Measurements from ENCODE around the gene LRRC36.
"Not testable (repeated sequence)": the region's sequence is repeated elsewhere in the genome, so short reads cannot be mapped to it uniquely, and the experiment has no call there.

Gene LRRC36

DNA sequence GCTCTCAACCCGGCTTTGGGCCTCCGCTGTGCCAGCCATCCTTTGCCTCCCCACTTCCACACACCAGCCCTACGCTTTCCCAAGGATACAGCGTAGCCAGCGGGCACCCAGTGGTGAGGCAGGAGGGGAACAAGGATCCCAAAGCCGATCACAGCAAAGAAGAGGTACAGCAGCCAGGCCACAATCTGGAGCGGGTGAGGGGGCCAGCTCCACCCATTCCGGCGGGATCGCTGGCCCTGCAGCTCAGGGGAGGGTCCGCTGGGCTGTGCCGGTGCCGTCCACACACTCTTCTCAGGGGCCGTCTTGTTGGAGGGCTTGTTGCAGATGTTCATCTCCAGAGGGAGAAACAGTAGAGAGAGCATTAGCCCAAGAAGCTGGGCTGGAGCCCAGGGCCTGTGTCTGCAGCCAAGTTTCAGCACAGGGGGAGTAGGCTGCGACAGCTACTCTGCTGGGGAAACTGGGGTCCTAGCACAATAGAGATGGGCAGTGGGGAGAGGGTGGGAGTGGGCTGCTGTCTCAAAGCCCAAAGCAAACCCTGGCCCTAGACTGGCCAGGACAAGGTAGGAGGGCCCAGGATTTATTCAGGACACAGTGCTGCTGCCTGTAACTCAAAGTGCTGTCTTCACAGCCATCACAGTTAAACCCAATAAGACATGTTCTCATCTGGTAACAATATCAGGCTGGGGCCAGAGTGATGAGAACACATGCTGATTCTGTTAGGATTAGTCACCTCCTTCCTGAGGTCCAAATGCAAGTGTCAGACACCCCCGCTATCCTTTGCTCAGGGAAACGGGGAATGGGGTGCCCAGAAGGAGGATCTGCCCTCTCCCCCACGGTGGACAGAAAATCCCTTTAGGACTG is 79.7 kb downstream of the LRRC36 start:
- no peak for DNase-seq

GRCh38 chr16:67407176-67407787 is 80.7 kb downstream of the LRRC36 start:
- no peak for DNase-seq

DNA sequence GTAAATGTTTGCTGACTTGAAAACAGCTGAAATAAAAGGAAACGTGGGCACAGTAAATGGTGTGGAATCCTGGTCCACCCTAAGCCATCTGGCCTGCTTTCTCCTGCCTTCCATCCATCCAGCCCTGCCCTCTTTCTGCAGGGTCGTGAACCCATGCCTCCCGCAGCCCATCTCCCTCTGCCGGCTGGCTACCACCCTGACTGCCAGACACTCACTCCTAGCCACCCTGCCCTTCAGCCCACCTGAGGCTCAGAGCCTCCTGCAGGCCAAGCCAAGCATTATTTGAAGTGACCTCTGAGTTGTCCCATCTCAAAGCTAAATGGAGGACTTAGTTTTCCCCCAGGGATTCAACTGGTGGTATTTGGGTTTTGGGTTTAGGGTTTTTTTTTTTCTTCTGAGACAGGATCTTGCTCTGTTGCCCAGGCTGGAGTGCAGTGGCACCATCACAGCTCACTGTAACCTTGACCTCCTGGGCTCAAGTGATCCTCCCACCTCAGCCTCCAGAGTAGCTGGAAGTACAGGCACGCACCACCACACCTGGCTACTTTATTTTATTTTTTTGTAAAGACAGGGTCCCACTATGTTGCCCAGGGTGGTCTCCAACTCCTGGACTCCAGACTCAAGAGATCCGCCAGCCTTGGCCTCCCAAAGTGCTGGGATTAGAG is 81.3 kb downstream of the LRRC36 start:
- DNase-seq = no peak

GRCh38 chr16:67409631-67410030 is 83.0 kb downstream of the LRRC36 start:
- no peak for DNase-seq

- no peak for DNase-seq
Observed at GRCh38 chr16:67411339-67411738, 84.7 kb downstream of the LRRC36 start.

DNA sequence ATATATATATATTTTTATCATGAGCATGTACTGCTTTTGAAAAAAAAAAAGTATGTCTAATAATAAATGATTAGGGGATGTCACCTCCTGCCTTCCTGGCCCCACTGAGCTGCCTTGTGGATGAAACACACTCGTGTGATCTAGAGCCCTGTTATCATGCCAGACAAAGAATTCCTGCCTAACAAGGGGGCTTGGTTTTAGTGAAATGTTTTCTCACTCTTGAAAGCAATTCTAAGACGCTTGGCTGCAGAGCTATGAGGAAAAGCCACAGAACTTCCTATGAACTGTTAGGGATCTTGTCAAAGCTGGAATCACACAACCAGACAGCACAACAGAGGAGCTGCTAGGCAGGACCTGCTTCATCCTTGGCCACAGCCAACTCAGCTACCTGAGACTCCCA is 85.7 kb downstream of the LRRC36 start:
- no peak for DNase-seq

GRCh38 chr16:67413978-67414911 is 87.6 kb downstream of the LRRC36 start:
- DNase-seq = no peak

- DNase-seq = not testable (repeated sequence)
Observed at GRCh38 chr16:67415421-67415820, 88.8 kb downstream of the LRRC36 start.

GRCh38 chr16:67415872-67416793 is 89.5 kb downstream of the LRRC36 start, which contains the start of gene ZDHHC1:
ZDHHC1 (minus strand) TSS chr16:67416477; CDS start chr16:67407775, 8,702 bp downstream.
- no peak for DNase-seq

DNA sequence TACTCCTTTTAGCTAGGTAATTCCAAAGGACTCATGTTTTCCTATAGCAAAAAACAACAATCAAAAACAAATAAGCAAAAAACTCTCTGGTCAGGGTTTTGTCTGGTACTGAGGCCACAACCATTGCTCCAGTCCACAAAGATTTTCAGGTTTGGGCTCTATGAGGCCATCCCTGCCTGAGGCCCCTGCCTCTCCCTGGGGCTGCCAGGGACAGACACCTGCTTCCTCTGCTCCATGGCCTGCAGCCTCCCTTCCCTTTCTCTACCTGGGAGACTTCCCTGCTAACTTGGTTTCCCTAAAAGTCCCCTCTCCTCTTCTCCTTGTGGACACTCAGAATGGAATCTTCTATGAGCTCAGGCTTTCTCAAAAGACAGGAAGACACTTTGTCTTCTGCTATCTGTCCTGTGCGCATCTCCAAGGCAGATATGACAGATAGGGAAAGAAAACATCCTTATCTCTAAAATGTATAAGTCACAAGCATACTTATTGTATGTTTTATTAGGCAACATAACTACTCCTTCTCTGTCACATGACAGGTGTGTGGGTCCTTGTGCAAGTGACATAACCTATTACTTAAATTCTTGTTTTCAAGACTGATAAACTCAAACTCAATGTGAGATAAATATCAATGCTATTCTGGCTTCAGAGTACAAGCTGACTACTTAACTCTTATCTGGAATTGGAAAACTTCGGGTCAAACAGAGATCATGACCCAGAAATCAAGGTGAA is 90.9 kb downstream of the LRRC36 start:
- no peak for DNase-seq

GRCh38 chr16:67419502-67419901 is 92.9 kb downstream of the LRRC36 start:
- DNase-seq = no peak

- DNase-seq = no peak
Observed at GRCh38 chr16:67419931-67420330, 93.3 kb downstream of the LRRC36 start.

- DNase-seq = no peak
Observed at GRCh38 chr16:67421030-67421429, 94.4 kb downstream of the LRRC36 start.

DNA sequence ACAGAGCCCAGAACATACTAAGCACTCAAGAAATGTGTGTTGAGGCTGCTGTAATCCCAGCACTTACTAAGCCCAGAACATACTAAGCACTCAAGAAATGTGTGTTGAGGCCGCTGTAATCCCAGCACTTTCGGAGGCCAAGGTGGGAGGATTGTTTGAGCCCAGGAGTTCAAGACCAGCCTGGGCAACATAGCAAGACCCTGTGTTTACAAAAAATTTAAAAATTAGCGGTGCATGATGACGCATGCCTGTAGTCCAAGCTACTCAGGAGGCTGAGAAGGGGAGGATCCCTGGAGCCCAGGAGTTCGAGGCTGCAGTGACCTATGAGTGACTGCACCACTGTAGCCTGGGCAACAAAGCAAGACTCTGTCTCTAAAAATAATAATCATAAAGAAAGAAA is 96.4 kb downstream of the LRRC36 start:
- no peak for DNase-seq

DNA sequence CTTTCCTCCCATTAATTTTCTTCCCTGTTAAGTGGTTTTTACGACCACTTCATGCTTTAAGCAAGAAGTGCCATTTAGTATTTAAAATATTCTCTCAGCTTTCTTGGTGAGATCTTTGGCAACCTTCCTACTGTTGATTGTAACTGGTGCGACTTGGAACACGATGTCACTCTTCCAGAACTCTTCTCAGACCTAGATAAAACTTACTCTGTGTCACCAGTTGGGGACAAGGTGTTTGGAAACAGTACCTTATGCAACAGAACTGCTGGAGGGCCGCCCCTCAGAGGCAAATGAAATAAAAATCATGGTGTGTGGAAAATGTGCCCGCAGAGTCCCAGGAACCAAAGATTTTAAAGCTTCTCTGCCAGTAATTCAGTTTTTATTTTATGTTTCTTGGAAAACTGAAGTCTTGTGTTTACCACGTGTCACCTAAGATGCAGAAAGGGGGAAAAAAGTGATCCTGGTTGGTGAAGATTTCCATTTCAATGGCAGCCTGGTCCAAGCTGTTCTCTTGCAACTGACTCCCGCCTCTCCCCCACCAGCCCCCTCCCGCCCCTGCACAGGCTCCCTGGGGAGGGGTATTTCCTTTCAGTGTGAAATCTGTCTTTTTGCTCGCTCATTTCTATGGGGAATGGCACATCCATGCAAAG is 97.1 kb downstream of the LRRC36 start:
- DNase-seq = no peak

DNA sequence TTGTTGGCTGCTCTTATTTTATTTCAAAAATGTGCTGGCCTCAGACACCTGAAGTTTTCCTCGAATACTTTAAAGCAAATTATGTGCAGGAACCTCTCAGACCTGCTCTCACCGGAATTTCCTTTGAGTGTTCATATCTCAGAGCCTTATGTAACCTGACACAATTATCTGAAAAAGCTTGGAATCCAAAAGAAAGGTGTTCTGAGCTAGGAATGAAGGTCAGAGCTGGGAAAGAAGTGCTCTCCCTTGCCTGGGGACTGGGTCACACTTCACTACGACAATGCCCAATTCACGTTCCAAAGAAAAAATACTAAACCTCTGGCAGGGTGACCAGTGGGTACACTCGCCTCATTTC is 97.6 kb downstream of the LRRC36 start:
- no peak for DNase-seq

DNA sequence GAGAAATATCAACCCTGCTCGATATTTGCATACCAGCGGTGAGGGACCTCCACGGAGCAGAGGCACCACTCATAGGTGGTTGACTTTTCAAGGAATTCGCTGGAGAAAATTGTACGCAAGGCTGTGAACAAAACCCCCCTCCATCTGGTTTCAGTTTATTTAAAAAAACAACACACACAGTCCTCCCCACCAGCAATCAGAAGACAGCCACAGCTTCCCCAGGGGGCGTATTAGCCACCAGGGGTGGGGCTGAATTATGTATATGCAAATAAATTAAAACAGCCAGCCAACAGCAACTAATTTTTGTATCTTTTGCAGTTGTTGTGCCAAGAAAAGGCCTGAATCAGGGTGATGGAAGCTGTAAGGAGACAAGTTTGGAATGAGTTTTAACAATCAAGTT is 98.4 kb downstream of the LRRC36 start:
- DNase-seq = no peak

GRCh38 chr16:67425580-67425979 is 99.0 kb downstream of the LRRC36 start:
- DNase-seq = no peak

GRCh38 chr16:67426022-67426421 is 99.4 kb downstream of the LRRC36 start:
- no peak for DNase-seq

- no peak for DNase-seq
Observed at GRCh38 chr16:67426950-67427349, 100.3 kb downstream of the LRRC36 start.
